Ammon's horn (tissue), 1 donor: ENCODE results near the gene NLGN3.

ENCODE experiments used
- DNase-seq: peaks from one replicate; pipeline ENCODE4 v3.0.0-alpha.2; 2016; ENCODE audit warnings: low spot score

The NLGN3 gene

GRCh38 chrX:71144651-71145050 is at the start of gene NLGN3:
Gene NLGN3, plus strand, starts transcription at chrX:71144841. Its CDS starts 2,909 bp downstream, at chrX:71147750.
- DNase-seq, result peak; percentile 43

GRCh38 chrX:71095033-71095432 is 49.6 kb upstream of the NLGN3 start:
- no peak for DNase-seq

- DNase-seq, result peak; percentile 95
Observed at GRCh38 chrX:71095555-71095980, 49.1 kb upstream of the NLGN3 start, which contains the start of gene FOXO4. Gene FOXO4, plus strand, starts transcription at chrX:71095851. Its CDS starts 678 bp downstream, at chrX:71096529.

- peak; percentile 25 for DNase-seq
Observed at GRCh38 chrX:71095981-71096759, 48.5 kb upstream of the NLGN3 start.

GRCh38 chrX:71096760-71097032 is 47.9 kb upstream of the NLGN3 start:
- DNase-seq, result no peak

GRCh38 chrX:71098302-71098701 is 46.3 kb upstream of the NLGN3 start:
- peak; percentile 62 for DNase-seq

- no peak for DNase-seq
Observed at GRCh38 chrX:71098951-71099506, 45.6 kb upstream of the NLGN3 start.

- no peak for DNase-seq
Observed at GRCh38 chrX:71099736-71100135, 44.9 kb upstream of the NLGN3 start.

GRCh38 chrX:71100581-71101505 is 43.8 kb upstream of the NLGN3 start:
- no peak for DNase-seq

- DNase-seq, result no peak
Observed at GRCh38 chrX:71102292-71102691, 42.3 kb upstream of the NLGN3 start.

GRCh38 chrX:71103110-71103983 is 41.3 kb upstream of the NLGN3 start:
- no peak for DNase-seq

- no peak for DNase-seq
Observed at GRCh38 chrX:71105628-71106027, 39.0 kb upstream of the NLGN3 start.

GRCh38 chrX:71106427-71106826 is 38.2 kb upstream of the NLGN3 start, which contains the start of gene CXorf65:
Gene CXorf65, minus strand, starts transcription at chrX:71106740. Its CDS starts 184 bp downstream, at chrX:71106556.
- DNase-seq, result no peak

- DNase-seq, result no peak
Observed at GRCh38 chrX:71107245-71107644, 37.4 kb upstream of the NLGN3 start.

GRCh38 chrX:71107762-71108360 is 36.8 kb upstream of the NLGN3 start:
- no peak for DNase-seq

GRCh38 chrX:71109051-71109450 is 35.6 kb upstream of the NLGN3 start:
- DNase-seq, result no peak

- DNase-seq, result no peak
Observed at GRCh38 chrX:71111141-71111843, 33.3 kb upstream of the NLGN3 start, which contains the start of gene IL2RG. Gene IL2RG, minus strand, starts transcription at chrX:71111577. Its CDS starts 38 bp downstream, at chrX:71111539.

GRCh38 chrX:71111921-71112431 is 32.7 kb upstream of the NLGN3 start:
- no peak for DNase-seq

GRCh38 chrX:71117358-71117757 is 27.3 kb upstream of the NLGN3 start:
- no peak for DNase-seq
